ENCODE data around the gene ABHD17A.

DNA sequence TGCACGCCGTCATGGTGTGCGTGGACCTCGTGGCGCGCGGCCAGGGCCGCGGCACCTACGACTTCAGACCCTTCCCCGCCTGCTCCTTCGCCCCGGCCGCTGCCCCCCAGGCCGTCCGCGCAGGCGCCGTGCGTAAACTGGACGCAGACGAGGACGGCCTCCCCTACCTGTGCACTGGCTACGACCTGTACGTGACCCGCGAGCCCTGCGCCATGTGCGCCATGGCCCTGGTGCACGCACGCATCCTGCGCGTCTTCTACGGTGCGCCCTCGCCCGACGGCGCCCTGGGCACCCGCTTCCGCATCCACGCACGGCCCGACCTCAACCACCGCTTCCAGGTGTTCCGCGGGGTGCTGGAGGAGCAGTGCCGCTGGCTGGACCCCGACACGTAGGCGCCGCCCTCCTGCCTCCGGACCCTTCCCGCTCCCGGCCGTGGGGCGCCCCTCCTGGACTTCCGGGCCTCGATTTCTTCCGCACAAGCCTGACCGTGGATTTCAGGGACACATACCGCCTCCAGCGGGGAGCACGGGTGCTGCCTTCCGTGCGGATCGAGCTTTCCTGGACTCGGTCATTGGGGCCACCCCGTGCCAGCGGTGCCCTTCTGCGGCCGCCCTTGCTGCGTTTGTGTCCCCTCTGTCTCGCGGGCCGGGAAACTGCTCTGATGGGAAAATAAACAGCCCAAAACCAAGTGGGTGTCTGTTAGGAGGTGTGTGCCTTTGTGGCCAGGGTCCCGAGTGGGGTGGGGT lies 27.6 kb upstream of the ABHD17A start:
- TF ChIP-seq, protein P1, sequence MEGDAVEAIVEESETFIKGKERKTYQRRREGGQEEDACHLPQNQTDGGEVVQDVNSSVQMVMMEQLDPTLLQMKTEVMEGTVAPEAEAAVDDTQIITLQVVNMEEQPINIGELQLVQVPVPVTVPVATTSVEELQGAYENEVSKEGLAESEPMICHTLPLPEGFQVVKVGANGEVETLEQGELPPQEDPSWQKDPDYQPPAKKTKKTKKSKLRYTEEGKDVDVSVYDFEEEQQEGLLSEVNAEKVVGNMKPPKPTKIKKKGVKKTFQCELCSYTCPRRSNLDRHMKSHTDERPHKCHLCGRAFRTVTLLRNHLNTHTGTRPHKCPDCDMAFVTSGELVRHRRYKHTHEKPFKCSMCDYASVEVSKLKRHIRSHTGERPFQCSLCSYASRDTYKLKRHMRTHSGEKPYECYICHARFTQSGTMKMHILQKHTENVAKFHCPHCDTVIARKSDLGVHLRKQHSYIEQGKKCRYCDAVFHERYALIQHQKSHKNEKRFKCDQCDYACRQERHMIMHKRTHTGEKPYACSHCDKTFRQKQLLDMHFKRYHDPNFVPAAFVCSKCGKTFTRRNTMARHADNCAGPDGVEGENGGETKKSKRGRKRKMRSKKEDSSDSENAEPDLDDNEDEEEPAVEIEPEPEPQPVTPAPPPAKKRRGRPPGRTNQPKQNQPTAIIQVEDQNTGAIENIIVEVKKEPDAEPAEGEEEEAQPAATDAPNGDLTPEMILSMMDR (IDR thresholded peaks at IDR 0.05) = no peak
- TF ChIP-seq ZFX (IDR thresholded peaks at IDR 0.05; ENCODE audit: borderline replicate concordance) = no peak

Measured in 22Rv1 (cell line).